ENCODE measurements around the gene BAG5. TPM values are rescaled to one million over a fixed set of nuclear protein-coding genes. Genes with fewer than 3 reads are reported as not detected.
A peak's percentile ranks its signal among the peaks of the same experiment; 100 is the strongest.
"Not testable (repeated sequence)": the region's sequence is repeated elsewhere in the genome, so short reads cannot be mapped to it uniquely, and the experiment has no call there.

Gene BAG5
- total RNA-seq (2022) (36.5 and 38.4 TPM in 2 replicates), Bru-seq, nascent RNA (percentile 94 among the genes with signal in this experiment), BruChase-seq, experiment 1, labeled RNA remaining after a 6-hour chase (percentile 95 among the genes with signal in this experiment), BruChase-seq, experiment 2, labeled RNA remaining after a 2-hour chase (percentile 99 among the genes with signal in this experiment)
- long read RNA-seq, full-length matches to known transcripts, result 38 of 65 reads
- long read RNA-seq, partial matches to known transcripts, result 0 of 65 reads
- long read RNA-seq, other reads (novel, unspliced or antisense), result 27 of 65 reads

DNA sequence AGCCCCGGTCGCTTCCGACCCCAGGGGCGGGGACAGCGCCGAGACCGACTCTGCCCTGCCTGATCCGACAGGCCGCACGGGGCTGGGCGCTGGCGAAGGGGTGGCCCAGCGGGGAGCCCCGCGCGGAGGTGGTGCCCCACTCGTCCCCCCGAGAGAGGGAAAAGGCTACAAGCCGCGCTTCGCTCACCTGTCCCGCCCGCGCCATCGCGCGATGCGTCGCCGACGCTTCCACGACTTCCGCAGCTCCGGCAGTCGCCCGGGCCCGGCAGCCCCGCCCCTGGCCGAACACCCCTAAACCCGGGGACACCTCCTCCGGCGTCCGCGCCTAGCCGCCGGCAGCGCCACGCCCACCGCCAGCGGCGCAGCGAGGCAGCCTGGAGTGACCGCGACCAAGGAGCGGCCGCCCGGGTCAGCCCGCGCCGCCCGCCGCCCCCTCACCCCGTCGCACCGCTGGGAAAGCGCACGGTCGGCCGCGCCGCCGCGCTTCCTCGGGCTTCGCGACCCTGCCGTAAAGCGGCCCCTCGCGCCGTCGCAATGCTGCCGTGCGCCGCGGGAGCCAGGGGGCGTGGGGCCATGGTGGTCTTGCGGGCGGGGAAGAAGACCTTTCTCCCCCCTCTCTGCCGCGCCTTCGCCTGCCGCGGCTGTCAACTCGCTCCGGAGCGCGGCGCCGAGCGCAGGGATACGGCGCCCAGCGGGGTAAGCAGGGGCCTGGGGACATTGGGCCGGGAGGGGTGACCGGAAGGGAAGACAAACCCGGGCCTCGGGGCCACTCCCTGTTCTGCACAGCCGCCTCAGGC is at the start of gene BAG5, which contains the start of gene COA8:
BAG5 (minus strand) TSS at position 229 of the 797 bp plus-strand sequence. CDS start 1,493 bp downstream, outside the sequence.
COA8 (plus strand) TSS at position 532 of the 797 bp plus-strand sequence; CDS start at position 574, 42 bp downstream.
- H3K4me1 Mint-ChIP-seq (ENCODE audit: low read depth, unreplicated experiment), result peaks cover 23% of the 10 kb centered on the region
- TF ChIP-seq CTCF (IDR thresholded peaks at IDR 0.05; ENCODE audit: unreplicated experiment), result no peak
- no peaks in the 10 kb centered on the region for H3K27me3 Mint-ChIP-seq (ENCODE audit: unreplicated experiment)
- DNase-seq, result peak; percentile 86
- peaks cover 55% of the 10 kb centered on the region for H3K36me3 Mint-ChIP-seq (ENCODE audit: insufficient read depth, unreplicated experiment)
- CTCF ChIA-PET, result interaction anchor here (1.6 to 1.7 kb wide), 2 partner anchors 10 to 16 kb away, joined by 4 to 5 read pairs; no protein-coding TSS in a partner anchor
- peak within 1 kb of the TSS; percentile 98 for H3K4me3 Mint-ChIP-seq (ENCODE audit: low read depth, unreplicated experiment)
- no TSS peak for BruUV-seq (replicated peaks)
- H3K27ac Mint-ChIP-seq (ENCODE audit: unreplicated experiment), result peak within 1 kb of the TSS; percentile 91
- H3K9me3 Mint-ChIP-seq (ENCODE audit: low read depth, unreplicated experiment), result no peaks in the 10 kb centered on the region
- intact Hi-C loops (cut with micrococcal nuclease; ENCODE audit: unreplicated experiment), result no loop called here

- CTCF ChIA-PET, result no interaction called here
- H3K9me3 Mint-ChIP-seq (ENCODE audit: low read depth, unreplicated experiment), result peaks cover 2% of the 10 kb centered on the region
- DNase-seq, result no peak
- H3K4me1 Mint-ChIP-seq (ENCODE audit: low read depth, unreplicated experiment), result peaks cover 9% of the 10 kb centered on the region
- intact Hi-C loops (cut with micrococcal nuclease; ENCODE audit: unreplicated experiment), result no loop called here
- H3K27ac Mint-ChIP-seq (ENCODE audit: unreplicated experiment), result no peak overlapping the region
- no peak for TF ChIP-seq CTCF (IDR thresholded peaks at IDR 0.05; ENCODE audit: unreplicated experiment)
- no TSS peak for BruUV-seq (replicated peaks)
- H3K36me3 Mint-ChIP-seq (ENCODE audit: insufficient read depth, unreplicated experiment), result peaks cover 18% of the 10 kb centered on the region
- H3K27me3 Mint-ChIP-seq (ENCODE audit: unreplicated experiment), result peaks cover 12% of the 10 kb centered on the region
- no peak overlapping the region for H3K4me3 Mint-ChIP-seq (ENCODE audit: low read depth, unreplicated experiment)
Observed at GRCh38 chr14:103611215-103611614, 48.8 kb upstream of the BAG5 start.

DNA sequence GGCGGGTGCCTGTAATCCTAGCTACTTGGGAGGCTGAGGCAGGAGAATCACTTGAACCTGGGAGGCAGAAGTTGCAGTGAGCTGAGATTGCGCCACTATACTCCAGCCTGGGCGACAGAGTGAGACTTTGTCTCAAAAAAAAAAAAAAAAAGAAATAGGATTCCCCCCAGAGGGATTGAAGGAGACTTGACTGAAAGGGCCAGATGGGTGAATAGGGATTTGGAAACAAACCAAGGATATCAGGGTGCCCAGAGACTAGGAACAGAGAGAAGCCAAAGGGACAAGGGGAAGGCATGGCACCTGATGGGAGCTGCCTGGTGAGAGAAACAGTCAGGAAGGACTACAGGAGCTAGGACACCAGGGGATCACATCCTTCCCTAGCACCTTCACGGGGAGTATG is 46.6 kb upstream of the BAG5 start:
- intact Hi-C loops (cut with micrococcal nuclease; ENCODE audit: unreplicated experiment); CTCF ChIA-PET; H3K9me3 Mint-ChIP-seq (ENCODE audit: low read depth, unreplicated experiment); H3K27ac Mint-ChIP-seq (ENCODE audit: unreplicated experiment); H3K4me3 Mint-ChIP-seq (ENCODE audit: low read depth, unreplicated experiment); H3K4me1 Mint-ChIP-seq (ENCODE audit: low read depth, unreplicated experiment); BruUV-seq (replicated peaks); DNase-seq: not testable (repeated sequence)
- Mint-ChIP-seq H3K27me3 (ENCODE audit: unreplicated experiment) (peaks cover 12% of the 10 kb centered on the region), H3K36me3 (ENCODE audit: insufficient read depth, unreplicated experiment) (peaks cover 18% of the 10 kb centered on the region)

- CTCF ChIA-PET, result interaction anchor here (1.3 kb wide), 1 partner anchor 14 kb away, joined by 4 read pairs; no protein-coding TSS in a partner anchor
Observed at GRCh38 chr14:103607822-103608221, 45.4 kb upstream of the BAG5 start.

More at GRCh38 chr14:103607822-103608221, 45.4 kb upstream of the BAG5 start:
- peaks cover 2% of the 10 kb centered on the region for H3K9me3 Mint-ChIP-seq (ENCODE audit: low read depth, unreplicated experiment)
- TF ChIP-seq CTCF (IDR thresholded peaks at IDR 0.05; ENCODE audit: unreplicated experiment), result no peak
- peaks cover 12% of the 10 kb centered on the region for H3K27me3 Mint-ChIP-seq (ENCODE audit: unreplicated experiment)
- peak overlapping the region; percentile 40 for H3K4me3 Mint-ChIP-seq (ENCODE audit: low read depth, unreplicated experiment)
- H3K36me3 Mint-ChIP-seq (ENCODE audit: insufficient read depth, unreplicated experiment), result peaks cover 18% of the 10 kb centered on the region
- intact Hi-C loops (cut with micrococcal nuclease; ENCODE audit: unreplicated experiment), result no loop called here
- no peak overlapping the region for H3K27ac Mint-ChIP-seq (ENCODE audit: unreplicated experiment)
- peaks cover 9% of the 10 kb centered on the region for H3K4me1 Mint-ChIP-seq (ENCODE audit: low read depth, unreplicated experiment)
- no peak for DNase-seq
- BruUV-seq (replicated peaks), result no TSS peak

Measured in Calu3 (cell line).